ENCODE measurements around the gene NRIP1.

- TF ChIP-seq CTCF (IDR thresholded peaks at IDR 0.05 in 8 of 11, conservative IDR thresholded peaks at IDR 0.05 in 3 of 11): no peak
- TF ChIP-seq POLR2AphosphoS5 (IDR thresholded peaks at IDR 0.05): no peak
Observed at GRCh38 chr21:15054606-15055239, 10.1 kb downstream of the NRIP1 start.

Data from spleen (tissue), 7 donors.